Chondrocyte (in vitro differentiated cells): ENCODE measurements around the gene OMG. TPM values are rescaled to one million over a fixed set of nuclear protein-coding genes. Genes with fewer than 3 reads are reported as not detected.
A peak's percentile ranks its signal among the peaks of the same experiment; 100 is the strongest.
"Not testable (repeated sequence)": the region's sequence is repeated elsewhere in the genome, so short reads cannot be mapped to it uniquely, and the experiment has no call there.

Experiments
- DNase-seq: peaks from one replicate; pipeline ENCODE4 v3.0.0; 2021; ENCODE audit warnings: mixed read lengths, low spot score
- H3K27ac Mint-ChIP-seq: one replicate; pipeline ENCODE4 v1.8.0; 2021; ENCODE audit warnings: mild to moderate bottlenecking, moderate library complexity, mixed read lengths; ENCODE audit not compliant: unreplicated experiment
- H3K27me3 Mint-ChIP-seq: 2 replicates; pipeline ENCODE4 v1.8.0; 2021; ENCODE audit warnings: low read depth, mixed read lengths
- H3K36me3 Mint-ChIP-seq: 2 replicates; pipeline ENCODE4 v1.8.0; 2021; ENCODE audit warnings: low read depth, mixed read lengths
- H3K4me1 Mint-ChIP-seq: 2 replicates; pipeline ENCODE4 v1.8.0; 2021; ENCODE audit warnings: low read depth, mild to moderate bottlenecking, mixed read lengths
- H3K4me3 Mint-ChIP-seq: one replicate; pipeline ENCODE4 v1.8.0; 2021; ENCODE audit warnings: mild to moderate bottlenecking, moderate library complexity, mixed read lengths; ENCODE audit not compliant: unreplicated experiment
- H3K9me3 Mint-ChIP-seq: 2 replicates; pipeline ENCODE4 v1.8.0; 2021; ENCODE audit warnings: low read depth, mixed read lengths
- CTCF ChIP-seq: fragments of 200-600 bp; sonication (generic); IDR thresholded peaks from 2 replicates; pipeline ENCODE4 v1.5.0; 2021; ENCODE audit warnings: antibody characterized with exemption, mild to moderate bottlenecking, moderate library complexity
- total RNA-seq: library from RNA; stranded (reverse); gene quantifications from 3 replicates; pipeline ENCODE4 v1.2.1, GENCODE V29; 2021

Gene OMG
- total RNA-seq, 1 donor from 2014 or later: not detected

GRCh38 chr17:31294231-31294630, 2.8 kb downstream of the OMG start:
- no peaks in the 10 kb centered on the region for H3K27me3 Mint-ChIP-seq
- H3K4me1 Mint-ChIP-seq: peaks cover 18% of the 10 kb centered on the region
- DNase-seq: no peak
- H3K4me3 Mint-ChIP-seq: no peak overlapping the region
- no peak for TF ChIP-seq CTCF
- H3K9me3 Mint-ChIP-seq: no peaks in the 10 kb centered on the region
- no peak overlapping the region for H3K27ac Mint-ChIP-seq
- H3K36me3 Mint-ChIP-seq: peaks cover 1% of the 10 kb centered on the region

- no peak for DNase-seq
- Mint-ChIP-seq H3K27me3 (no peaks in the 10 kb centered on the region), H3K4me1 (peaks cover 22% of the 10 kb centered on the region), H3K27ac (peak overlapping the region; percentile 71), H3K4me3 (no peak overlapping the region), H3K9me3 (no peaks in the 10 kb centered on the region), H3K36me3 (peaks cover 1% of the 10 kb centered on the region)
- no peak for TF ChIP-seq CTCF
These were observed 3.5 kb downstream of the OMG start for GRCh38 chr17:31293581-31293980.

GRCh38 chr17:31291820-31292219, 5.2 kb downstream of the OMG start:
- Mint-ChIP-seq H3K36me3 (peaks cover 3% of the 10 kb centered on the region), H3K27me3 (no peaks in the 10 kb centered on the region), H3K4me3 (no peak overlapping the region), H3K27ac (no peak overlapping the region), H3K9me3 (no peaks in the 10 kb centered on the region), H3K4me1 (peaks cover 22% of the 10 kb centered on the region)
- no peak for TF ChIP-seq CTCF
- no peak for DNase-seq

- no peak for TF ChIP-seq CTCF
- Mint-ChIP-seq H3K27me3 (no peaks in the 10 kb centered on the region), H3K36me3 (peaks cover 1% of the 10 kb centered on the region), H3K27ac (no peak overlapping the region), H3K4me1 (peaks cover 22% of the 10 kb centered on the region), H3K4me3 (no peak overlapping the region), H3K9me3 (no peaks in the 10 kb centered on the region)
- DNase-seq: no peak
These were observed 7.2 kb downstream of the OMG start for GRCh38 chr17:31289790-31290189.

GRCh38 chr17:31287932-31288331, 9.1 kb downstream of the OMG start:
- H3K27ac Mint-ChIP-seq, H3K36me3 Mint-ChIP-seq, H3K4me3 Mint-ChIP-seq, H3K9me3 Mint-ChIP-seq, H3K27me3 Mint-ChIP-seq, DNase-seq: not testable (repeated sequence)
- peaks cover 14% of the 10 kb centered on the region for H3K4me1 Mint-ChIP-seq

GRCh38 chr17:31286587-31286986, 10.5 kb downstream of the OMG start:
- no peaks in the 10 kb centered on the region for H3K9me3 Mint-ChIP-seq
- no peak overlapping the region for H3K27ac Mint-ChIP-seq
- H3K4me3 Mint-ChIP-seq: no peak overlapping the region
- H3K4me1 Mint-ChIP-seq: peaks cover 11% of the 10 kb centered on the region
- H3K27me3 Mint-ChIP-seq: no peaks in the 10 kb centered on the region
- no peak for TF ChIP-seq CTCF
- DNase-seq: no peak
- peaks cover 2% of the 10 kb centered on the region for H3K36me3 Mint-ChIP-seq
